GM06990 (cell line): ENCODE measurements around the gene CCDC12.

Experiments used
- DNase-seq: peaks from one replicate; pipeline ENCODE4 v3.0.0-alpha.2; 2011; ENCODE audit not compliant: insufficient read length; ENCODE audit errors: extremely low read depth
- H3K27me3 ChIP-seq: replicated peaks from 2 replicates; pipeline ENCODE4 v1.6.0; 2011; ENCODE audit warnings: low read length; ENCODE audit not compliant: control insufficient read depth, insufficient read depth
- H3K36me3 ChIP-seq: 2 replicates; pipeline ENCODE4 v1.5.1; 2011; ENCODE audit warnings: low read length; ENCODE audit not compliant: control insufficient read depth, insufficient read depth
- H3K4me3 ChIP-seq: replicated peaks from 2 replicates; pipeline ENCODE4 v1.5.1; 2011; ENCODE audit warnings: low read depth, mild to moderate bottlenecking, control low read depth, low read length
- TF ChIP-seq, protein P1 (sequence below): IDR thresholded peaks from 2 replicates; pipeline ENCODE4 v1.5.1; 2011; ENCODE audit warnings: low read length, control low read depth, mild to moderate bottlenecking, inconsistent platforms; ENCODE audit not compliant: insufficient read depth, poor library complexity, severe bottlenecking

Gene CCDC12

DNA sequence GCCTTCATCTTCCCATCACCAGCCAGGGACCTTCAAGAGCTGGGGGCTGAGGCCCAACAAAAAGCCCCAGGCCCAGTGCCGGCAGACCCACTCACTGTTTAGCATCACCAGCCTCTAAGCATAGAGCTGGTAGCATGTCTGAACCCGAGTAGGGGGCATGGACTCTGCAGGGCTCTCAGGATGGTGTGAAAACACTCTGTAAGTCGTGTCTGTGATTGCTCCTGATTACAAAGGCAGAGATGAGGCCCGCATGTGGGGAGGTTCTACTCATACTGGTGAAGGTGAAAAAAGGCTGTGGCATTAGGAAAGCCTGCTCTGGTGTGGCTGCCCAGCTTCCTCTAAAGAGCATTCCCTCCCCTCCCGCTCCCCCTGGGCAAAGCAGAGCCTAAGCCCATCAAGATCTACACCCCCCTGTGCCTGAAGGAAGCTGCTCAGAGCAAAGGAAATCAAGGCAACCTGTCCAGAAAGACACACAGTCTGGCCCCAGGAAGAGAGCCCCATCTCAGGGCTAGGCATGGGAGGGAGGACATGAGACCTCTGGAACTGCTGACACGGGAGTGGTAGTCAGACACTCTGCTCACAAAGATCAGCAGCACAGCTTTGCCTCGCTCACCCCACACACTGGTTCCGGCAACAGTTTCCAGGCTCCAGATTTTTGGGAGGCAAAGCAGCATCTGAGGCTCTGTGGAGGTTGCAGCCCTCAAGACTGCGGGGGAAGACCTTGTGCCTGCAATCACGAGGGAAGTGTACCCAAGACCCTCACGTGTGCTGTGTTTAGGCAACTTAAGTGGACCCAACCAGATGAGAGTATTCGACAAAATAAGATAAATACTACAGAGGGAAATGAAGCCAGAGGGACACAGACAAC, 36.7 kb downstream of the CCDC12 start:
- Histone ChIP-seq H3K27me3 (no peaks in the 10 kb centered on the region), H3K36me3 (peaks cover 24% of the 10 kb centered on the region), H3K4me3 (no peak overlapping the region)
- TF ChIP-seq, protein P1, sequence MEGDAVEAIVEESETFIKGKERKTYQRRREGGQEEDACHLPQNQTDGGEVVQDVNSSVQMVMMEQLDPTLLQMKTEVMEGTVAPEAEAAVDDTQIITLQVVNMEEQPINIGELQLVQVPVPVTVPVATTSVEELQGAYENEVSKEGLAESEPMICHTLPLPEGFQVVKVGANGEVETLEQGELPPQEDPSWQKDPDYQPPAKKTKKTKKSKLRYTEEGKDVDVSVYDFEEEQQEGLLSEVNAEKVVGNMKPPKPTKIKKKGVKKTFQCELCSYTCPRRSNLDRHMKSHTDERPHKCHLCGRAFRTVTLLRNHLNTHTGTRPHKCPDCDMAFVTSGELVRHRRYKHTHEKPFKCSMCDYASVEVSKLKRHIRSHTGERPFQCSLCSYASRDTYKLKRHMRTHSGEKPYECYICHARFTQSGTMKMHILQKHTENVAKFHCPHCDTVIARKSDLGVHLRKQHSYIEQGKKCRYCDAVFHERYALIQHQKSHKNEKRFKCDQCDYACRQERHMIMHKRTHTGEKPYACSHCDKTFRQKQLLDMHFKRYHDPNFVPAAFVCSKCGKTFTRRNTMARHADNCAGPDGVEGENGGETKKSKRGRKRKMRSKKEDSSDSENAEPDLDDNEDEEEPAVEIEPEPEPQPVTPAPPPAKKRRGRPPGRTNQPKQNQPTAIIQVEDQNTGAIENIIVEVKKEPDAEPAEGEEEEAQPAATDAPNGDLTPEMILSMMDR: no peak
- DNase-seq: no peak

- H3K27me3 ChIP-seq: no peaks in the 10 kb centered on the region
- peaks cover 25% of the 10 kb centered on the region for H3K36me3 ChIP-seq
- H3K4me3 ChIP-seq: no peak overlapping the region
- TF ChIP-seq, protein P1: no peak
- no peak for DNase-seq
Measured at GRCh38 chr3:46938118-46938517, 38.4 kb downstream of the CCDC12 start.

DNA sequence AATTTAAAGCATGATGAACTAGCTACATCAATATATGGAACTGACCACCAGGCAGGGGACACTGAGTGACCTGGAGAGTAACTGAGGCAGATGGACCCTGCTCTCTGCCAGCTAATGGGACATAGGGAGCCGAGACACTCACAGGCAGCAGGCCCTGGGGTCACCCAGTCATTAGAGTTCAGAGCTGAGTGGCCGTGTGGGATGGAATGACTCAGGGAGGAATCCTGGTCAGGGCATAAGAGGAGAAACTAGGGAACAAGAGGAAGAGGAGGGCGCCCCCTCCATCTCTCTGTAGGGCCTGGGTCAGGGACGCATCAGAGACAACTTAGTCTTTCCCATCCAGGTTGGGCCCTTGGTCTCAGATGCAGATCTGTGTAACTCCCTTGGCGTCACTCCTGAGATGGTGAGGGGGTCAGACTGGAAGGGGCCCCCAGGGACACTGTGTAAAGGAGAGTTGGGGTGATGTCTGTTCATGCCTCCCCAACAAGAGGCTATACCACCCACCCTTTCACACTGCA, 39.8 kb downstream of the CCDC12 start:
- DNase-seq: no peak
- H3K36me3 ChIP-seq: peaks cover 24% of the 10 kb centered on the region

GRCh38 chr3:46935989-46936558, 40.5 kb downstream of the CCDC12 start:
- Histone ChIP-seq H3K4me3 (no peak overlapping the region), H3K27me3 (no peaks in the 10 kb centered on the region), H3K36me3 (peaks cover 24% of the 10 kb centered on the region)
- TF ChIP-seq, protein P1: no peak
- no peak for DNase-seq

More for the DNA sequence above, 39.8 kb downstream of the CCDC12 start:
- TF ChIP-seq, protein P1: no peak
- H3K4me3 ChIP-seq: no peak overlapping the region
- H3K27me3 ChIP-seq: no peaks in the 10 kb centered on the region

DNA sequence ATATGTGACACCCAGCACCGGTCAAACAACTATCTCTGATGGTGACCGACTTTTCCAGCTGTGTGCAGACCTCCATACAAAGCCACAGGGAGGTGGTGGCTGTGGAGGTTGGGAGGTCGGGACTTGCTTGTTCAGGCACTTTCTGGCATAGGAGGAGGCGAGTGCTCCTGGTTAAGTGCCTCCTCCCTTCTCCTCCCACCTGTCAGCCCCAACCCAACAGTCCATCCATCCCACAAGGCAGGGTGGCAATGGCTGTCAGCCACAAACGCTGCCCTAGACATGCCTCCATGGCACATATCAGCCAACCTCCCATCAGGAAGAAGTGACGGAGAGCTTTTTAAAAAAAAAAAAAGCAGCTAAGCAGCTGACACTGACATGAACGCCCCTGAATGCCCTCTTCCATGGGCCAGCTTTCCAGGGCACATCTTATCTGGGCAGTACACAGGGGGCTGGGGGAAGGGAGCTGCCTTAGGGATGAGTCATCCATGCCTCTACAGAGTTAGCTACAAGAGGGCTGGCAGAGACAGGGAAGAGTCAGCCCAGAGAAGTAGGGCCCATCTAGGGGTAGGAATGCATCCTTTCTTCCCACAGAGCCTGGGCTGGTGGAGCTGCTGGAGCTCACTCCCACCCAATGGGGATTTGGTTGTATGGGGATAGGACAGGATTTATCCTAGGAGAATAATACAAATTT, 41.2 kb downstream of the CCDC12 start:
- Histone ChIP-seq H3K27me3 (no peaks in the 10 kb centered on the region), H3K36me3 (peaks cover 23% of the 10 kb centered on the region), H3K4me3 (no peak overlapping the region)
- TF ChIP-seq, protein P1: no peak
- DNase-seq: no peak
